Body of pancreas (tissue), 4 donors: ENCODE results near the gene RIPK1. TPM values are rescaled to one million over a fixed set of nuclear protein-coding genes. Genes with fewer than 3 reads are reported as not detected.
"Not testable (repeated sequence)": the region's sequence is repeated elsewhere in the genome, so short reads cannot be mapped to it uniquely, and the experiment has no call there.

Experiments
- ATAC-seq: fragments of 150-250 bp; one replicate; pipeline ENCODE4 v1.9.1; 2016
- DNase-seq, 4 donors: peaks; one replicate each; pipeline ENCODE4 v3.0.0-alpha.2; 2019
- H3K27ac ChIP-seq, 4 donors: fragments of 200-600 bp; sonication (generic); 1 replicate in 3 of 4; 2 replicates in 1 of 4; pipeline versions ENCODE4 v1.5.1 to v1.6.1; 2016 to 2019; ENCODE audit warnings: mild to moderate bottlenecking in 1 of 4, mixed read lengths in 1 of 4, moderate library complexity in 1 of 4
- H3K27me3 ChIP-seq, 2 donors: fragments of 200-600 bp; sonication (generic); one replicate each; pipeline ENCODE4 v1.6.0; 2016; ENCODE audit warnings: mild to moderate bottlenecking in 1 of 2
- H3K36me3 ChIP-seq, 2 donors: fragments of 200-600 bp; sonication (generic); replicated peaks in 1 of 2; 2 replicates each; pipeline ENCODE4 v1.5.1; 2016; ENCODE audit warnings: low read depth in 2 of 2; ENCODE audit not compliant: insufficient read depth in 1 of 2
- H3K4me1 ChIP-seq: fragments of 200-600 bp; sonication (generic); one replicate; pipeline ENCODE4 v1.6.0; 2016
- H3K4me3 ChIP-seq, 2 donors: fragments of 200-600 bp; sonication (generic); 1 replicate in 1 of 2; 2 replicates in 1 of 2; pipeline ENCODE4 v1.5.1; 2016 to 2019
- H3K9me3 ChIP-seq, 3 donors: fragments of 200-600 bp; sonication (generic); 1 replicate in 2 of 3; 2 replicates in 1 of 3; pipeline ENCODE4 v1.5.1; 2016
- CTCF ChIP-seq, 7 experiments: fragments of 450-650 bp in 4 of 7; fragments of 200-600 bp in 3 of 7; sonication (generic) in 3 of 7; IDR thresholded peaks; one replicate each; pipeline ENCODE4 v1.5.1; 2016 to 2019; ENCODE audit warnings: antibody characterized with exemption in 7 of 7
- POLR2A ChIP-seq, 3 donors: fragments of 450-650 bp; IDR thresholded peaks; one replicate each; pipeline ENCODE4 v1.6.1; 2016; ENCODE audit warnings: antibody characterized with exemption in 3 of 3, mild to moderate bottlenecking in 2 of 3
- WGBS, 2 donors: methylation state at CpG; one replicate each; pipeline ENCODE4 v1.1.5; 2017; 5-methylcytosine and 5-hydroxymethylcytosine counted together
- intact Hi-C: fragments of 100-400 bp; cut with DNase I; formaldehyde crosslinking; loops from one replicate; pipeline ENCODE4 v1.15.1; 2023
- total RNA-seq, 2 donors: library from RNA; depleted of rRNA; stranded (reverse); fragments of >200 nt; gene quantifications; one replicate each; pipeline ENCODE4 v1.1.0, GENCODE V29; 2016

Gene RIPK1
- total RNA-seq: 10 to 100 TPM; 11.4 to 14.2 TPM

GRCh38 chr6:3068329-3069214, at the start of gene RIPK1:
Gene RIPK1, plus strand, starts transcription at chr6:3068494. Its CDS starts 8,330 bp downstream, at chr6:3076824.
- Histone ChIP-seq H3K27me3 (no peaks in the 10 kb centered on the region), H3K4me3 (peak within 1 kb of the TSS; percentile 61 to 98), H3K36me3 (no peaks in the 10 kb centered on the region), H3K27ac (peak within 1 kb of the TSS; percentile 97 to 100 (median 100)), H3K4me1 (peaks cover 38% of the 10 kb centered on the region), H3K9me3 (no peaks in the 10 kb centered on the region)
- intact Hi-C loops: no loop called here
- DNase-seq (peak; percentile 95 to 96 (median 96)), ATAC-seq (peak; percentile 90)
- peak in 5 of 7 experiments; percentile 7 to 56 (median 37) for TF ChIP-seq CTCF (IDR thresholded peaks at IDR 0.05)
- TF ChIP-seq POLR2A (IDR thresholded peaks at IDR 0.05): peak; percentile 94
- WGBS, 2 donors: 0% methylated on average over 2 to 95 of the region's 112 CpGs

- intact Hi-C loops: no loop called here
- Histone ChIP-seq H3K27me3 (no peaks in the 10 kb centered on the region), H3K36me3 (peaks cover 0 to 4% of the 10 kb centered on the region in 2 donors), H3K4me1 (no peaks in the 10 kb centered on the region), H3K4me3 (no peak overlapping the region), H3K27ac (no peak overlapping the region), H3K9me3 (no peaks in the 10 kb centered on the region)
- TF ChIP-seq POLR2A (IDR thresholded peaks at IDR 0.05) (no peak), CTCF (IDR thresholded peaks at IDR 0.05) (no peak)
- 73 to 82% methylated on average over 1 of the region's 1 CpG for WGBS, 2 donors
- ATAC-seq (no peak), DNase-seq (no peak)
Observed at GRCh38 chr6:3019065-3019464, 49.2 kb upstream of the RIPK1 start.

GRCh38 chr6:3019749-3020320, 48.5 kb upstream of the RIPK1 start:
- ATAC-seq (no peak), DNase-seq (no peak)
- Histone ChIP-seq H3K4me3 (no peak overlapping the region), H3K4me1 (no peaks in the 10 kb centered on the region), H3K27ac (no peak overlapping the region), H3K36me3 (peaks cover 0 to 4% of the 10 kb centered on the region in 2 donors), H3K9me3 (no peaks in the 10 kb centered on the region), H3K27me3 (no peaks in the 10 kb centered on the region)
- no peak for TF ChIP-seq CTCF (IDR thresholded peaks at IDR 0.05)
- no peak for TF ChIP-seq POLR2A (IDR thresholded peaks at IDR 0.05)
- WGBS, 2 donors: 90 to 94% methylated on average over 6 of the region's 6 CpGs
- intact Hi-C loops: no loop called here

- not testable (repeated sequence) for ATAC-seq
Observed at GRCh38 chr6:3020976-3021598, 47.2 kb upstream of the RIPK1 start.

More at GRCh38 chr6:3020976-3021598, 47.2 kb upstream of the RIPK1 start:
- H3K27ac ChIP-seq, H3K27me3 ChIP-seq, DNase-seq, H3K9me3 ChIP-seq, H3K36me3 ChIP-seq, H3K4me1 ChIP-seq, intact Hi-C loops, H3K4me3 ChIP-seq: not testable (repeated sequence)
- WGBS, 2 donors: 93 to 97% methylated on average over 2 of the region's 2 CpGs
